ENCODE measurements around the gene CHERP. TPM values are rescaled to one million over a fixed set of nuclear protein-coding genes. Genes with fewer than 3 reads are reported as not detected.

Gene CHERP
- total RNA-seq, 1 experiment from 2014 or later = 101 TPM

- Histone ChIP-seq H3K4me2 (ENCODE audit: insufficient read depth, insufficient read length, low read length) (no peak overlapping the region), H3K27me3 (ENCODE audit: insufficient read depth, low read length) (no peaks in the 10 kb centered on the region), H2BK120ac (ENCODE audit: low read depth, low read length, poor library complexity, severe bottlenecking) (no peak overlapping the region), H2BK15ac (ENCODE audit: low read depth, low read length) (no peak overlapping the region), H2AK5ac (ENCODE audit: insufficient read length, low read length) (no peak overlapping the region), H2BK5ac (ENCODE audit: insufficient read length, low read length) (no peak overlapping the region), H4K91ac (ENCODE audit: insufficient read length, low read depth, low read length) (no peak overlapping the region), H3K4ac (ENCODE audit: low read depth, low read length) (no peak overlapping the region), H4K8ac (replicated peaks; ENCODE audit: insufficient read length, low read depth, low read length) (no peak overlapping the region), H3K9me3 (ENCODE audit: control insufficient read depth, low read depth, low read length) (no peaks in the 10 kb centered on the region), H3K56ac (ENCODE audit: insufficient read length, low read depth, low read length) (no peak overlapping the region), H4K5ac (ENCODE audit: insufficient read length, low read depth, low read length) (no peak overlapping the region), H2BK12ac (ENCODE audit: insufficient read length, low read depth, low read length) (no peak overlapping the region), H4K20me1 (ENCODE audit: control insufficient read depth, insufficient read depth, insufficient read length) (peaks cover 3% of the 10 kb centered on the region), H3K23me2 (ENCODE audit: insufficient read length, low read depth, low read length, poor library complexity, severe bottlenecking) (no peaks in the 10 kb centered on the region), H2BK20ac (ENCODE audit: low read depth, low read length, poor library complexity, severe bottlenecking) (no peak overlapping the region), H3K23ac (ENCODE audit: insufficient read length, low read depth, low read length) (no peak overlapping the region), H3K27ac (ENCODE audit: insufficient read length, low read depth, low read length) (no peak overlapping the region), H3K79me2 (ENCODE audit: insufficient read depth, low read length) (no peaks in the 10 kb centered on the region), H3K18ac (ENCODE audit: insufficient read length, low read depth, low read length) (no peak overlapping the region), H3K4me1 (ENCODE audit: insufficient read depth, low read length) (no peaks in the 10 kb centered on the region), H3K79me1 (ENCODE audit: insufficient read depth, low read depth, low read length, poor library complexity, severe bottlenecking) (no peaks in the 10 kb centered on the region), H2AFZ (ENCODE audit: low read length) (no peak overlapping the region), H3K14ac (ENCODE audit: insufficient read depth, low read length) (no peak overlapping the region), H3K9ac (ENCODE audit: extremely low read depth, insufficient read length, low read length) (no peak overlapping the region), H3T11ph (ENCODE audit: low read length) (no peak overlapping the region)
- Mint-ChIP-seq H3K27me3 (ENCODE audit: low read depth) (no peaks in the 10 kb centered on the region), H3K4me3 (no peak overlapping the region), H3K27ac (peak overlapping the region in 1 of 3 experiments; percentile 16; a peak in 1 of 7 replicates), H3K4me1 (no peaks in the 10 kb centered on the region), H3K9me3 (no peaks in the 10 kb centered on the region), H3K36me3 (ENCODE audit: insufficient read depth in 1 of 3, low read depth in 3 of 3) (peaks cover 43 to 78% (median 70%) of the 10 kb centered on the region in 3 experiments; a peak in 6 of 7 replicates)
- DNase-seq = no peak
- no CpG with 5 or more reads among the region's 24 CpGs for WGBS (ENCODE audit: extremely low coverage, insufficient read length, low lambda C conversion rate)
- no peak for TF ChIP-seq CTCF (conservative IDR thresholded peaks at IDR 0.05)
Measured at GRCh38 chr19:16519230-16519687, 23.0 kb downstream of the CHERP start.

Measured in H9 (cell line).